ES-I3 (cell line): ENCODE results near the gene TAF4B.
A peak's percentile ranks its signal among the peaks of the same experiment; 100 is the strongest.
"Not testable (repeated sequence)": the region's sequence is repeated elsewhere in the genome, so short reads cannot be mapped to it uniquely, and the experiment has no call there.

Experiments used
- H3K36me3 ChIP-seq: 2 replicates; pipeline ENCODE4 v1.6.1; 2013; ENCODE audit warnings: mild to moderate bottlenecking, low read length, control low read depth, moderate library complexity; ENCODE audit not compliant: insufficient read depth
- H3K4me1 ChIP-seq: 2 replicates; pipeline ENCODE4 v1.6.1; 2013; ENCODE audit warnings: mild to moderate bottlenecking, control low read depth, low read length; ENCODE audit not compliant: insufficient read depth
- H3K9ac ChIP-seq: 2 replicates; pipeline ENCODE4 v1.6.1; 2013; ENCODE audit warnings: low read depth, mild to moderate bottlenecking, low read length, moderate library complexity
- H3K9me3 ChIP-seq: 2 replicates; pipeline ENCODE4 v1.6.1; 2013; ENCODE audit warnings: mild to moderate bottlenecking, low read length, moderate library complexity; ENCODE audit not compliant: control insufficient read depth, insufficient read depth

Gene TAF4B

GRCh38 chr18:26215247-26215970 is 10.8 kb upstream of the TAF4B start:
- Histone ChIP-seq H3K9me3 (no peaks in the 10 kb centered on the region), H3K4me1 (no peaks in the 10 kb centered on the region), H3K9ac (no peak overlapping the region), H3K36me3 (no peaks in the 10 kb centered on the region)

GRCh38 chr18:26225022-26225693 is 1.1 kb upstream of the TAF4B start:
- Histone ChIP-seq H3K9me3 (no peaks in the 10 kb centered on the region), H3K9ac (no peak overlapping the region), H3K4me1 (peaks cover 5% of the 10 kb centered on the region; the same call in 1 of the 2 replicates), H3K36me3 (no peaks in the 10 kb centered on the region)

- no peaks in the 10 kb centered on the region for H3K36me3 ChIP-seq
- H3K4me1 ChIP-seq = peaks cover 5% of the 10 kb centered on the region; the same call in 1 of the 2 replicates
- H3K9ac ChIP-seq = peak overlapping the region; percentile 96
- no peaks in the 10 kb centered on the region for H3K9me3 ChIP-seq
Measured at GRCh38 chr18:26225915-26226228, 373 bp upstream of the TAF4B start.

- peak overlapping the region; percentile 96 for H3K9ac ChIP-seq
- H3K4me1 ChIP-seq = no peaks in the 10 kb centered on the region
- peaks cover 4% of the 10 kb centered on the region for H3K9me3 ChIP-seq
Measured at GRCh38 chr18:26227051-26227670, 916 bp downstream of the TAF4B start.

GRCh38 chr18:26228562-26229260 is 2.5 kb downstream of the TAF4B start:
- peaks cover 2% of the 10 kb centered on the region for H3K4me1 ChIP-seq
- H3K36me3 ChIP-seq = no peaks in the 10 kb centered on the region
- peaks cover 5% of the 10 kb centered on the region for H3K9me3 ChIP-seq
- H3K9ac ChIP-seq = peak overlapping the region; percentile 28; the same call in 1 of the 2 replicates

More at GRCh38 chr18:26227051-26227670, 916 bp downstream of the TAF4B start:
- no peaks in the 10 kb centered on the region for H3K36me3 ChIP-seq

GRCh38 chr18:26230497-26230896 is 4.3 kb downstream of the TAF4B start:
- Histone ChIP-seq H3K36me3 (no peaks in the 10 kb centered on the region), H3K9me3 (peaks cover 5% of the 10 kb centered on the region), H3K4me1 (peaks cover 7% of the 10 kb centered on the region), H3K9ac (no peak overlapping the region)

- no peaks in the 10 kb centered on the region for H3K36me3 ChIP-seq
- H3K9me3 ChIP-seq = peaks cover 5% of the 10 kb centered on the region
- H3K4me1 ChIP-seq = peaks cover 7% of the 10 kb centered on the region
- H3K9ac ChIP-seq = no peak overlapping the region
Measured at GRCh38 chr18:26233208-26233607, 7.0 kb downstream of the TAF4B start.

GRCh38 chr18:26237363-26237762 is 11.1 kb downstream of the TAF4B start:
- H3K9me3 ChIP-seq, H3K4me1 ChIP-seq, H3K36me3 ChIP-seq, H3K9ac ChIP-seq: not testable (repeated sequence)

GRCh38 chr18:26238718-26239117 is 12.5 kb downstream of the TAF4B start:
- H3K9me3 ChIP-seq, H3K36me3 ChIP-seq, H3K4me1 ChIP-seq, H3K9ac ChIP-seq: not testable (repeated sequence)

GRCh38 chr18:26242392-26242791 is 16.1 kb downstream of the TAF4B start:
- not testable (repeated sequence) for H3K4me1 ChIP-seq, H3K9me3 ChIP-seq, H3K9ac ChIP-seq, H3K36me3 ChIP-seq

GRCh38 chr18:26245434-26245833 is 19.2 kb downstream of the TAF4B start:
- not testable (repeated sequence) for H3K36me3 ChIP-seq, H3K4me1 ChIP-seq, H3K9me3 ChIP-seq, H3K9ac ChIP-seq

GRCh38 chr18:26252411-26252810 is 26.2 kb downstream of the TAF4B start:
- Histone ChIP-seq H3K9me3 (no peaks in the 10 kb centered on the region), H3K9ac (no peak overlapping the region), H3K36me3 (no peaks in the 10 kb centered on the region), H3K4me1 (no peaks in the 10 kb centered on the region)

- H3K4me1 ChIP-seq, H3K9ac ChIP-seq, H3K36me3 ChIP-seq, H3K9me3 ChIP-seq: not testable (repeated sequence)
Measured at GRCh38 chr18:26254808-26255207, 28.6 kb downstream of the TAF4B start.

- no peak overlapping the region for H3K9ac ChIP-seq
- H3K9me3 ChIP-seq = no peaks in the 10 kb centered on the region
- H3K4me1 ChIP-seq = no peaks in the 10 kb centered on the region
- H3K36me3 ChIP-seq = no peaks in the 10 kb centered on the region
Measured at GRCh38 chr18:26255695-26256622, 29.7 kb downstream of the TAF4B start.
